PFSK-1 (cell line): Measurements from ENCODE around the gene FREM1.

Experiments used
- FOXP2 ChIP-seq: optimal IDR thresholded peaks from 2 replicates; pipeline ENCODE3; 2011; ENCODE audit warnings: borderline replicate concordance, control low read depth, inconsistent platforms; ENCODE audit not compliant: insufficient read depth; ENCODE audit errors: extremely low read length, extremely low read depth
- POLR2AphosphoS5 ChIP-seq: IDR thresholded peaks from 2 replicates; pipeline ENCODE4 v1.6.1; 2012; ENCODE audit warnings: low read depth, mild to moderate bottlenecking, control low read depth, low read length, moderate library complexity
- SIN3A ChIP-seq: IDR thresholded peaks from 2 replicates; pipeline ENCODE4 v1.6.1; 2012; ENCODE audit warnings: mild to moderate bottlenecking, low read length, moderate library complexity, borderline replicate concordance; ENCODE audit not compliant: insufficient read depth
- TAF1 ChIP-seq: IDR thresholded peaks from 2 replicates; pipeline ENCODE4 v1.6.1; 2012; ENCODE audit warnings: low read length, control low read depth, borderline replicate concordance; ENCODE audit not compliant: insufficient read depth
- TF ChIP-seq, protein P1 (sequence below), 2 experiments: IDR thresholded peaks; 2 replicates each; pipeline versions ENCODE4 v1.6.1 to v1.8.0; 2011 to 2012; ENCODE audit warnings: low read depth in 2 of 2, low read length in 2 of 2, control low read depth in 1 of 2, inconsistent platforms in 1 of 2, mild to moderate bottlenecking in 1 of 2, moderate library complexity in 1 of 2; ENCODE audit not compliant: insufficient read depth in 1 of 2

The FREM1 gene

DNA sequence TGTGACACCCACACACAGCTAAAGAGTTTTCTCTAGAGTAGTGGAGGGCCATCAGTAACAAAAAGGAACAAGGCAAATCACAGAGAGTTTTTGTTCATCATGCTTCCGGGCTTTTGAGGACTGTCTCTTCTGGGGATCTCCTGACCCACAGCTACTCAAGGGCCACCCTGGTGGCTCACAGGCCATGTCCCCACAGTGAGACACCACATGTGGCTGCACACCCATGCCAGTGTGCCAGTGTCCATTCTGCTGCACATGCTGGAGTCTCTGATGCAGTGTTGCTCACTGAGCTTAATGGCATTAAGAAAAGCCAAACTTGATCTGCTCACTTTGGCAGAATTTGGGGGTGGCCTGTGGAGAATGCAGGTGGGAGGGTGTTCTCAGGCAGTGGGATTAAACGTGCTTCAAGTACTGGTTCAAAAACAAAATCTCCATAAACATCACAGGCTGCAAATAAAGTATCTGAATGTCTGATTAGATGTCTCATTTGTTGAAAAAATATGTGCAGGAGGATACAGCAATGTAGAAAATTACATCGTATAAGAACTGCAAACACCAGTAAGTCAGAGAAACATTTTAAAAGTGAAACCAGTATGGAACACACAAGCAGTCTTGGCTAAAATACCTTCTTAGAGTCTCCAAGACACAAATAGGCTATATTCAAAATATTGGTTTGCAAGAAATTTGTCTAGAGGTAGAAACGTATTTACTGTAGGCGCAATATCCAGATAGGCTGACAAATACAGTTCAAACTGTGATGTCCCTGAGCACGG is 11.0 kb downstream of the FREM1 start:
- TF ChIP-seq POLR2AphosphoS5 (no peak), SIN3A (no peak)

DNA sequence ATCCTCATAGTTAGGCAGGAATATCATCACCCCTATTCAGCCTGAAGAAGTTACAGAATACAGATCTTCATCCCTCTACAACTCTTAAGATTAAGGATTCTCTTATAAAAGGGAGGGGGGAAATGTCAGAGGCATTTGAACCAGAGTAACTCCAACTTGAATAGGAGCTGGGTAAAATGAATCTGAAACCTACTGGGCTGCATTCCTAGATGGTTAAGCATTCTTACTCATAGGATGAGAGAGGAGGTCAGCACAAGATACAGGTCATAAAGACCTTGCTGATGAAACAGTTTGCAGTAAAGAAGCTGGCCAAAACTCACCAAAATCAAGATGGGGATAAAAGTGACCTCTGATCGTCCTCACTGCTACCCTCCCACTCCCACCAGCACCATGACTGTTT is 14.4 kb downstream of the FREM1 start:
- no peak for TF ChIP-seq POLR2AphosphoS5
- TF ChIP-seq FOXP2: no peak
- TF ChIP-seq, protein P1, sequence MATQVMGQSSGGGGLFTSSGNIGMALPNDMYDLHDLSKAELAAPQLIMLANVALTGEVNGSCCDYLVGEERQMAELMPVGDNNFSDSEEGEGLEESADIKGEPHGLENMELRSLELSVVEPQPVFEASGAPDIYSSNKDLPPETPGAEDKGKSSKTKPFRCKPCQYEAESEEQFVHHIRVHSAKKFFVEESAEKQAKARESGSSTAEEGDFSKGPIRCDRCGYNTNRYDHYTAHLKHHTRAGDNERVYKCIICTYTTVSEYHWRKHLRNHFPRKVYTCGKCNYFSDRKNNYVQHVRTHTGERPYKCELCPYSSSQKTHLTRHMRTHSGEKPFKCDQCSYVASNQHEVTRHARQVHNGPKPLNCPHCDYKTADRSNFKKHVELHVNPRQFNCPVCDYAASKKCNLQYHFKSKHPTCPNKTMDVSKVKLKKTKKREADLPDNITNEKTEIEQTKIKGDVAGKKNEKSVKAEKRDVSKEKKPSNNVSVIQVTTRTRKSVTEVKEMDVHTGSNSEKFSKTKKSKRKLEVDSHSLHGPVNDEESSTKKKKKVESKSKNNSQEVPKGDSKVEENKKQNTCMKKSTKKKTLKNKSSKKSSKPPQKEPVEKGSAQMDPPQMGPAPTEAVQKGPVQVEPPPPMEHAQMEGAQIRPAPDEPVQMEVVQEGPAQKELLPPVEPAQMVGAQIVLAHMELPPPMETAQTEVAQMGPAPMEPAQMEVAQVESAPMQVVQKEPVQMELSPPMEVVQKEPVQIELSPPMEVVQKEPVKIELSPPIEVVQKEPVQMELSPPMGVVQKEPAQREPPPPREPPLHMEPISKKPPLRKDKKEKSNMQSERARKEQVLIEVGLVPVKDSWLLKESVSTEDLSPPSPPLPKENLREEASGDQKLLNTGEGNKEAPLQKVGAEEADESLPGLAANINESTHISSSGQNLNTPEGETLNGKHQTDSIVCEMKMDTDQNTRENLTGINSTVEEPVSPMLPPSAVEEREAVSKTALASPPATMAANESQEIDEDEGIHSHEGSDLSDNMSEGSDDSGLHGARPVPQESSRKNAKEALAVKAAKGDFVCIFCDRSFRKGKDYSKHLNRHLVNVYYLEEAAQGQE (IDR thresholded peaks at IDR 0.05; ENCODE audit: insufficient read depth in 1 of 2, low read depth in 2 of 2, low read length in 2 of 2): no peak
- no peak for TF ChIP-seq TAF1
- no peak for TF ChIP-seq SIN3A

DNA sequence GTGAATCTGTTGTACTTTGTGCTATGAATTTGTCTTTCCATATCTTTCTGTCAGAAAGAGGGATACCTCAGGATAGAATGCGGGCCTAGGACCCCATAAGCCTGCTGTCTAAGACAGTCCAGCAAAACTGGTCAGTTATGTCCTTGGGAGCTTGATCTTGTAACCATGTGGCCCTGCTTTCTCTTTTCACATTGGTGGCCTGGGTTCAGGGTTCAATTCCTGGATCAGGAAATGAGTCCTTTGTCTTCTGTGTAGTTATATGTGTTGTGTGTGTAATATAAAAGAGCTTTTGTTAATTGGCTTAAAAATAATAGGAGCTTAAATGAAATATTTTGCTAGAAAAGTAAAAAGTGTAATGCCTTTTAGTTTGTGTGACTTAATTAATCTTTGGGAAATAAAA is 16.9 kb downstream of the FREM1 start:
- TF ChIP-seq FOXP2 (no peak), POLR2AphosphoS5 (no peak), TAF1 (no peak), SIN3A (no peak)
- TF ChIP-seq, protein P1 (IDR thresholded peaks at IDR 0.05; ENCODE audit: insufficient read depth in 1 of 2, low read depth in 2 of 2, low read length in 2 of 2): no peak

DNA sequence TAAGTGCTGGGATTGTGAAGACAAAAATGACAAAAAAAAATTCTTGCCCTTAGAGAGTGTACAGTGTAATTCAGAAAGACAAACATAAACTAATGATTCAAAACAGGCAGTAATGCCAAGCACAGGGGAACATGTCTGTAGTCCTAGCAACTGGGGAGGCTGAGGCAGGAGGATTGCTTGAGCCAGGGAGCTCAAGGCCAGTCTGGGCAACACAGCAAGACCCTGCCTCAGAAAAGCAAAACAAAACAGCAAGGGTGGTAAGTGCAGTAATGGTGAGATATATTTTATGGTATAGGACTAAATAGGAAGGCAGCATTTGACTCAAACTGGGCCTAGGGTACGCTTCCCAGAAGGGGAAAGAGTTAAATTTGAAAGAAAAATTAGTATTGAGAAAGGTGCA is 18.9 kb downstream of the FREM1 start:
- TF ChIP-seq TAF1 (no peak), POLR2AphosphoS5 (no peak), FOXP2 (no peak), SIN3A (no peak)
- TF ChIP-seq, protein P1 (IDR thresholded peaks at IDR 0.05; ENCODE audit: insufficient read depth in 1 of 2, low read depth in 2 of 2, low read length in 2 of 2): no peak

DNA sequence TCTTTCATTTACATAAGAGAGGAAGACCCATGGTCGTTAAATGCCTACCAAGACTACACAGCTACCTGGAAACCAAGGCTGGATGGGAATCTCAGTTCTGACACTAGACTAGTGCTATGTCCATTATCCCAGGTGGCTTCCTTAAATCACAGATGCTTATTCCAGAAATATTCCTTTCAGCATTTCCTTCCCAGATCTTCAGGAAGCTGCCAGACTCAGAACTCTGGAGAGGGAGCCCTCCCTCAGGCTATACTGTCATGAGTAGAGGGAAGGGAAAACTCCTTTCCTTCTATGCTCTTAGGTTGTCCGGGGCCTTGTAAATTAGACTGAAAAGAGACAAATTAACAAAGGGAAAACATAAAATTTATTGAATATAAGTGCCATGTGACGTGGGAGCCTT is 20.8 kb downstream of the FREM1 start:
- TF ChIP-seq SIN3A (no peak), FOXP2 (no peak), TAF1 (no peak), POLR2AphosphoS5 (no peak)
- TF ChIP-seq, protein P1 (IDR thresholded peaks at IDR 0.05; ENCODE audit: insufficient read depth in 1 of 2, low read depth in 2 of 2, low read length in 2 of 2): no peak
